WTC11 (cell line): ENCODE results near the gene PGD. TPM values are rescaled to one million over a fixed set of nuclear protein-coding genes. Genes with fewer than 3 reads are reported as not detected.

Source experiments
- ATAC-seq: fragments of 200-7000 bp; cut with Tn5 transposase; 2 replicates; pipeline ENCODE4 v1.10.0; 2021; ENCODE audit warnings: mild to moderate bottlenecking, moderate library complexity
- CTCF ChIA-PET: fragments of 300-600 bp; sonication (Branson Sonifier 250); formaldehyde crosslinking; loops from one replicate; lab custom pipeline; 2021; ENCODE audit warnings: antibody characterized with exemption; lab: Charles Lee
- POLR2A ChIA-PET: fragments of 350-600 bp; sonication (Branson Sonifier 250); formaldehyde crosslinking; loops from one replicate; lab custom pipeline; 2021; ENCODE audit warnings: antibody characterized with exemption; lab: Charles Lee
- DNase-seq: peaks from one replicate; pipeline ENCODE4 v3.0.0; 2021; ENCODE audit warnings: low spot score
- H3K27ac Mint-ChIP-seq: 2 replicates; pipeline ENCODE4 v1.8.0; 2021; ENCODE audit warnings: mixed read lengths
- H3K27me3 Mint-ChIP-seq: 2 replicates; pipeline ENCODE4 v1.8.0; 2021; ENCODE audit warnings: low read depth, mild to moderate bottlenecking, moderate library complexity, mixed read lengths
- H3K36me3 Mint-ChIP-seq: 2 replicates; pipeline ENCODE4 v1.8.0; 2021; ENCODE audit warnings: mixed read lengths
- H3K4me1 Mint-ChIP-seq: 2 replicates; pipeline ENCODE4 v1.8.0; 2022; ENCODE audit warnings: mixed read lengths
- H3K4me3 Mint-ChIP-seq: 2 replicates; pipeline ENCODE4 v1.8.0; 2021; ENCODE audit warnings: mild to moderate bottlenecking, moderate library complexity, mixed read lengths
- H3K9me3 Mint-ChIP-seq: 2 replicates; pipeline ENCODE4 v1.8.0; 2021; ENCODE audit warnings: mixed read lengths
- CREB1 ChIP-seq: sonication (generic); formaldehyde crosslinking; IDR thresholded peaks from 2 replicates; pipeline ENCODE4 v1.8.0; 2023; ENCODE audit warnings: mild to moderate bottlenecking, missing genetic modification reagents
- ELF4 ChIP-seq: sonication (generic); formaldehyde crosslinking; IDR thresholded peaks from 2 replicates; pipeline ENCODE4 v1.8.1; 2022; ENCODE audit warnings: low read depth, mild to moderate bottlenecking, moderate library complexity, missing genetic modification reagents
- GABPB1 ChIP-seq: sonication (generic); formaldehyde crosslinking; IDR thresholded peaks from 2 replicates; pipeline ENCODE4 v1.8.1; 2023; ENCODE audit warnings: mild to moderate bottlenecking, missing genetic modification reagents
- KAT7 ChIP-seq: sonication (generic); formaldehyde crosslinking; IDR thresholded peaks from 2 replicates; pipeline ENCODE4 v1.8.1; 2023; ENCODE audit warnings: missing genetic modification reagents, mild to moderate bottlenecking, borderline replicate concordance
- MYBL2 ChIP-seq: sonication (generic); formaldehyde crosslinking; IDR thresholded peaks from 2 replicates; pipeline ENCODE4 v1.8.1; 2023; ENCODE audit warnings: mild to moderate bottlenecking, moderate library complexity, missing genetic modification reagents
- NFE2L1 ChIP-seq: sonication (generic); formaldehyde crosslinking; IDR thresholded peaks from 2 replicates; pipeline ENCODE4 v1.8.1; 2023; ENCODE audit warnings: missing genetic modification reagents
- OVOL2 ChIP-seq: fragments of 250-450 bp; sonication (Bioruptor Pico); IDR thresholded peaks from 2 replicates; pipeline ENCODE4 v1.9.0; 2021; ENCODE audit warnings: mild to moderate bottlenecking, borderline replicate concordance
- PRRX2 ChIP-seq: fragments of 250-450 bp; sonication (Bioruptor Pico); IDR thresholded peaks from 2 replicates; pipeline ENCODE4 v1.8.0; 2021; ENCODE audit warnings: mild to moderate bottlenecking
- SOX15 ChIP-seq: fragments of 250-450 bp; sonication (Bioruptor Pico); IDR thresholded peaks from 2 replicates; pipeline ENCODE4 v1.9.0; 2021; ENCODE audit warnings: mild to moderate bottlenecking
- TEAD1 ChIP-seq: sonication (generic); formaldehyde crosslinking; IDR thresholded peaks from 2 replicates; pipeline ENCODE4 v1.8.0; 2022; ENCODE audit warnings: mild to moderate bottlenecking, missing genetic modification reagents
- TEAD4 ChIP-seq: sonication (generic); formaldehyde crosslinking; IDR thresholded peaks from 2 replicates; pipeline ENCODE4 v1.8.0; 2022; ENCODE audit warnings: mild to moderate bottlenecking, missing genetic modification reagents
- ZNF219 ChIP-seq: sonication (generic); formaldehyde crosslinking; IDR thresholded peaks from 2 replicates; pipeline ENCODE4 v1.8.0; 2023; ENCODE audit warnings: missing genetic modification reagents, mild to moderate bottlenecking, borderline replicate concordance
- ZNF396 ChIP-seq: fragments of 250-450 bp; sonication (Bioruptor Pico); IDR thresholded peaks from 2 replicates; pipeline ENCODE4 v1.8.0; 2021; ENCODE audit warnings: mild to moderate bottlenecking, moderate library complexity, borderline replicate concordance
- total RNA-seq: library from RNA; stranded (reverse); gene quantifications from 3 replicates; pipeline ENCODE4 v1.2.3, GENCODE V29; 2021
- TF ChIP-seq, protein P1 (sequence below): sonication (generic); formaldehyde crosslinking; IDR thresholded peaks from 2 replicates; pipeline ENCODE4 v1.8.1; 2023; ENCODE audit warnings: mild to moderate bottlenecking, moderate library complexity, missing genetic modification reagents
- TF ChIP-seq, protein P2 (sequence below): sonication (generic); formaldehyde crosslinking; IDR thresholded peaks from 2 replicates; pipeline ENCODE4 v1.8.1; 2022; ENCODE audit warnings: low read depth, mild to moderate bottlenecking, moderate library complexity, missing genetic modification reagents, borderline replicate concordance
- TF ChIP-seq, protein P3 (sequence below): sonication (generic); formaldehyde crosslinking; IDR thresholded peaks from 2 replicates; pipeline ENCODE4 v1.8.0; 2022; ENCODE audit warnings: mild to moderate bottlenecking, missing genetic modification reagents

PGD gene
- total RNA-seq, 1 experiment from 2014 or later: 278 TPM

DNA sequence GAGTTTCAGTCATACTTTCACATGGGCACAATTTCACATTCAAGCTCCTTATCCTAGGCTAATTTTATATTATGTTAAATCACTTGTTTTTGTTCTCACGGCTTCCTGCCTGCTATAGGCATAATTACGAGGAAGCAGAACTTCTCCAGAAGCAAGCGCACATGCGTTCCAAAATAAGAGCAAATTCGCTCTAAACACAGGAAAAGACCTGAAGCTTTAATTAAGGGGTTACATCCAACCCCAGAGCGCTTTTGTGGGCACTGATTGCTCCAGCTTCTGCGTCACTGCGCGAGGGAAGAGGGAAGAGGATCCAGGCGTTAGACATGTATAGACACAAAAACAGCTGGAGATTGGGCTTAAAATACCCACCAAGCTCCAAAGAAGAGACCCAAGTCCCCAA lies 50.9 kb downstream of the PGD start, which contains the start of gene CORT:
TSS of gene CORT (plus strand) at position 281 of the 400 bp plus-strand sequence. CDS start 193 bp downstream, outside the sequence.
- ChIA-PET CTCF (interaction anchor here (0.5 to 5.0 kb wide), 5 partner anchors 15 to 403 kb away, joined by 3 to 35 read pairs (median 3); partner anchors contain the start of gene CENPS), POLR2A (interaction anchor here (0.6 kb wide), 1 partner anchor 814 kb away, joined by 3 read pairs; no protein-coding TSS in a partner anchor)
- Mint-ChIP-seq H3K27me3 (no peaks in the 10 kb centered on the region; the same call in 1 of the 2 replicates), H3K36me3 (0 out of 2 replicates have a peak, but pooled peaks cover 3% of the 10 kb centered on the region), H3K9me3 (no peaks in the 10 kb centered on the region), H3K4me1 (peaks cover 23% of the 10 kb centered on the region), H3K4me3 (0 out of 2 replicates have a peak within 1 kb of the TSS, but pooled peaks have one; percentile 25), H3K27ac (peak within 1 kb of the TSS; percentile 22; the same call in 1 of the 2 replicates)
- no peak for DNase-seq
- TF ChIP-seq, protein P1, sequence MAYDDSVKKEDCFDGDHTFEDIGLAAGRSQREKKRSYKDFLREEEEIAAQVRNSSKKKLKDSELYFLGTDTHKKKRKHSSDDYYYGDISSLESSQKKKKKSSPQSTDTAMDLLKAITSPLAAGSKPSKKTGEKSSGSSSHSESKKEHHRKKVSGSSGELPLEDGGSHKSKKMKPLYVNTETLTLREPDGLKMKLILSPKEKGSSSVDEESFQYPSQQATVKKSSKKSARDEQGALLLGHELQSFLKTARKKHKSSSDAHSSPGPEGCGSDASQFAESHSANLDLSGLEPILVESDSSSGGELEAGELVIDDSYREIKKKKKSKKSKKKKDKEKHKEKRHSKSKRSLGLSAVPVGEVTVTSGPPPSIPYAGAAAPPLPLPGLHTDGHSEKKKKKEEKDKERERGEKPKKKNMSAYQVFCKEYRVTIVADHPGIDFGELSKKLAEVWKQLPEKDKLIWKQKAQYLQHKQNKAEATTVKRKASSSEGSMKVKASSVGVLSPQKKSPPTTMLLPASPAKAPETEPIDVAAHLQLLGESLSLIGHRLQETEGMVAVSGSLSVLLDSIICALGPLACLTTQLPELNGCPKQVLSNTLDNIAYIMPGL: no peak
- TF ChIP-seq, protein P2, sequence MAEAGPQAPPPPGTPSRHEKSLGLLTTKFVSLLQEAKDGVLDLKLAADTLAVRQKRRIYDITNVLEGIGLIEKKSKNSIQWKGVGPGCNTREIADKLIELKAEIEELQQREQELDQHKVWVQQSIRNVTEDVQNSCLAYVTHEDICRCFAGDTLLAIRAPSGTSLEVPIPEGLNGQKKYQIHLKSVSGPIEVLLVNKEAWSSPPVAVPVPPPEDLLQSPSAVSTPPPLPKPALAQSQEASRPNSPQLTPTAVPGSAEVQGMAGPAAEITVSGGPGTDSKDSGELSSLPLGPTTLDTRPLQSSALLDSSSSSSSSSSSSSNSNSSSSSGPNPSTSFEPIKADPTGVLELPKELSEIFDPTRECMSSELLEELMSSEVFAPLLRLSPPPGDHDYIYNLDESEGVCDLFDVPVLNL: no peak
- TF ChIP-seq CREB1 (CRISPR knock-in tag) (no peak), SOX15 (CRISPR knock-in tag) (no peak)
- TF ChIP-seq, protein P3, sequence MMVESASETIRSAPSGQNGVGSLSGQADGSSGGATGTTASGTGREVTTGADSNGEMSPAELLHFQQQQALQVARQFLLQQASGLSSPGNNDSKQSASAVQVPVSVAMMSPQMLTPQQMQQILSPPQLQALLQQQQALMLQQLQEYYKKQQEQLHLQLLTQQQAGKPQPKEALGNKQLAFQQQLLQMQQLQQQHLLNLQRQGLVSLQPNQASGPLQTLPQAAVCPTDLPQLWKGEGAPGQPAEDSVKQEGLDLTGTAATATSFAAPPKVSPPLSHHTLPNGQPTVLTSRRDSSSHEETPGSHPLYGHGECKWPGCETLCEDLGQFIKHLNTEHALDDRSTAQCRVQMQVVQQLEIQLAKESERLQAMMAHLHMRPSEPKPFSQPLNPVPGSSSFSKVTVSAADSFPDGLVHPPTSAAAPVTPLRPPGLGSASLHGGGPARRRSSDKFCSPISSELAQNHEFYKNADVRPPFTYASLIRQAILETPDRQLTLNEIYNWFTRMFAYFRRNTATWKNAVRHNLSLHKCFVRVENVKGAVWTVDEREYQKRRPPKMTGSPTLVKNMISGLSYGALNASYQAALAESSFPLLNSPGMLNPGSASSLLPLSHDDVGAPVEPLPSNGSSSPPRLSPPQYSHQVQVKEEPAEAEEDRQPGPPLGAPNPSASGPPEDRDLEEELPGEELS (CRISPR knock-in tag): no peak
- ATAC-seq: no peak

DNA sequence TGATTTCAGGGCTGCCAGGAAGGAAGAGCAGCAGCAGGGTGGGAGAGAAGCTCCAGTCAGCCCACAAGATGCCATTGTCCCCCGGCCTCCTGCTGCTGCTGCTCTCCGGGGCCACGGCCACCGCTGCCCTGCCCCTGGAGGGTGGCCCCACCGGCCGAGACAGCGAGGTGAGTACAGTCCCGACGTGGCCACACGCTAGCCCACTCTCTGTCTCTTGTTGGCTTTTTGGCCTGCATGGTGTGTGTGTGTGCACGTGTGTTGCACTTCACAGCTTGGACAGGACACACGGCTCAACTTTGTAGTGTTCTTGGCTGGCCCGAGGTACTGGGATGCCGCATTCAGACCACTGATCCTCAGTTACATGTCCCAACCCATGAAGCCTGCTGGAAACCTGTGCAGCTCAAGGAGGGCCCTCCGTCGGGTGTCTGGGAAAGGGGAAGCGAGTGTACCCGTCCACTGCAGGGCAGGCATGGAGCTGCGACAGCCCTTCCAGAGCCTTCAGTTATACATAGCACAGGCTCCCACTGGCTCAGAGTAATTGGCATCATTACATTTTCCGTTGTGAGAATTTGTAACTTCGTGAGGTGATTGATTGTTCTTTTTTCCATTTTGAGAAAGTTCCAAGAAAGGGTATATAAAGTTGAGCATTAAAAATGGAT lies 51.4 kb downstream of the PGD start:
- POLR2A ChIA-PET: interaction anchor here (0.5 kb wide), 1 partner anchor 803 kb away, joined by 3 read pairs; no protein-coding TSS in a partner anchor
- Mint-ChIP-seq H3K27me3 (no peaks in the 10 kb centered on the region; the same call in 1 of the 2 replicates), H3K4me1 (peaks cover 23% of the 10 kb centered on the region), H3K4me3 (no peak overlapping the region), H3K27ac (no peak overlapping the region), H3K9me3 (no peaks in the 10 kb centered on the region), H3K36me3 (peaks cover 3% of the 10 kb centered on the region; the same call in 1 of the 2 replicates)
- TF ChIP-seq NFE2L1 (CRISPR knock-in tag) (no peak), ELF4 (CRISPR knock-in tag) (no peak), ZNF396 (CRISPR knock-in tag) (no peak), ZNF219 (CRISPR knock-in tag) (no peak), GABPB1 (CRISPR knock-in tag) (no peak), MYBL2 (no peak)
- no peak for DNase-seq
- peak; percentile 18; the same call in 1 of the 2 replicates for ATAC-seq
- CTCF ChIA-PET: interaction anchor here (0.5 to 5.0 kb wide), 5 partner anchors 15 to 403 kb away, joined by 3 to 35 read pairs (median 4); partner anchors contain the start of gene CENPS

DNA sequence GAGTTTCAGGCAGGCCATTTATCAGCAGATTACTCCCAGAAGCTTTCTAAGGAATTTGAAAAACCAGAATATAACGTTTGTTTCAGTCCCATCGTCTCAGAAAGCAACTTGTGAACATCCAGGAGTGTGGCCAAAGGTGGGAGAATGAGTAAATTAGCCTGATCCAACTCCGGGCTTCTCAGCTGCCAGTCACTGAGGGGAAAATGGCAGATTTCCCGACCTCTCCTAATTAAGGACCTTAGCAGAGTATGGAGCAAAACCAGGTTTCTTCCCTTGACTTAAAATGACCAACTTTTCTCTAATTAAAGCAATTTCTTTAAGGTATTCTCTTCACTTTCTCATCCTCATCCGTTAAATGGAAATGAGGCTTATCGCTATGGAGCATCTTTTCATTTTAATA lies 52.0 kb downstream of the PGD start:
- Mint-ChIP-seq H3K27me3 (no peaks in the 10 kb centered on the region; the same call in 1 of the 2 replicates), H3K4me1 (peaks cover 23% of the 10 kb centered on the region), H3K4me3 (peak overlapping the region; percentile 25), H3K36me3 (peaks cover 3% of the 10 kb centered on the region; the same call in 1 of the 2 replicates), H3K27ac (peak overlapping the region; percentile 3), H3K9me3 (no peaks in the 10 kb centered on the region)
- CTCF ChIA-PET: interaction anchor here (1.3 to 5.0 kb wide), 3 partner anchors 16 to 57 kb away, joined by 4 to 35 read pairs (median 5); partner anchors contain the start of gene CENPS
- no peak for DNase-seq
- no peak for TF ChIP-seq CREB1 (CRISPR knock-in tag)
- TF ChIP-seq TEAD1: no peak
- no peak for TF ChIP-seq TEAD4
- no peak for TF ChIP-seq OVOL2 (CRISPR knock-in tag)
- TF ChIP-seq PRRX2: no peak
- TF ChIP-seq KAT7 (CRISPR knock-in tag): no peak
- ATAC-seq: no peak
- POLR2A ChIA-PET: interaction anchor here (0.5 kb wide), 1 partner anchor 804 kb away, joined by 3 read pairs; no protein-coding TSS in a partner anchor
